Mesenchymal stem cell (in vitro differentiated cells and primary cell): Measurements from ENCODE around the gene ANXA6.

Experiments used
- DNase-seq: peaks from one replicate; pipeline ENCODE4 v3.0.0-alpha.2; 2013
- H2AFZ ChIP-seq: one replicate; pipeline ENCODE4 v1.6.1; 2013; ENCODE audit warnings: low read depth, mild to moderate bottlenecking, control low read depth, inconsistent platforms, low read length, moderate library complexity
- H2AK5ac ChIP-seq: 2 replicates; pipeline ENCODE4 v1.6.1; 2013; ENCODE audit warnings: low read length, moderate library complexity, mild to moderate bottlenecking, inconsistent platforms; ENCODE audit not compliant: severe bottlenecking
- H2BK120ac ChIP-seq: one replicate; pipeline ENCODE4 v1.6.1; 2013; ENCODE audit warnings: low read depth, mild to moderate bottlenecking, inconsistent platforms, low read length, moderate library complexity
- H2BK12ac ChIP-seq, 2 experiments: one replicate each; pipeline ENCODE4 v1.6.1; 2013; ENCODE audit warnings: inconsistent platforms in 2 of 2, low read length in 2 of 2, mild to moderate bottlenecking in 2 of 2, moderate library complexity in 2 of 2, control low read depth in 1 of 2
- H2BK15ac ChIP-seq: one replicate; pipeline ENCODE4 v1.6.1; 2013; ENCODE audit warnings: mild to moderate bottlenecking, low read depth, inconsistent platforms; ENCODE audit not compliant: poor library complexity, severe bottlenecking
- H2BK5ac ChIP-seq: 2 replicates; pipeline ENCODE4 v1.6.1; 2013; ENCODE audit warnings: low read depth, mild to moderate bottlenecking, low read length, control low read depth, inconsistent platforms; ENCODE audit not compliant: poor library complexity, severe bottlenecking
- H3K14ac ChIP-seq, 2 experiments: one replicate each; pipeline ENCODE4 v1.6.1; 2013; ENCODE audit warnings: inconsistent platforms in 2 of 2, low read length in 2 of 2, control low read depth in 1 of 2, mild to moderate bottlenecking in 1 of 2, moderate library complexity in 1 of 2
- H3K18ac ChIP-seq, 2 experiments: one replicate each; pipeline ENCODE4 v1.6.1; 2013; ENCODE audit warnings: inconsistent platforms in 2 of 2, low read length in 2 of 2, control low read depth in 1 of 2, low read depth in 1 of 2, mild to moderate bottlenecking in 1 of 2
- H3K23ac ChIP-seq, 2 experiments: one replicate each; pipeline ENCODE4 v1.6.1; 2013; ENCODE audit warnings: inconsistent platforms in 2 of 2, low read length in 2 of 2, mild to moderate bottlenecking in 2 of 2, moderate library complexity in 2 of 2, control low read depth in 1 of 2
- H3K27ac ChIP-seq: 2 replicates; pipeline ENCODE4 v1.5.1; 2013; ENCODE audit warnings: mild to moderate bottlenecking, moderate library complexity, low read length, control low read depth, inconsistent platforms; ENCODE audit not compliant: poor library complexity, severe bottlenecking
- H3K27me3 ChIP-seq, 2 experiments: 2 replicates each; pipeline versions ENCODE4 v1.6.1 to v1.7.0; 2013; ENCODE audit warnings: low read length in 2 of 2, mild to moderate bottlenecking in 2 of 2, moderate library complexity in 2 of 2, control low read depth in 1 of 2, inconsistent platforms in 1 of 2; ENCODE audit not compliant: control insufficient read depth in 1 of 2, insufficient read depth in 1 of 2
- H3K36me3 ChIP-seq, 2 experiments: 2 replicates each; pipeline versions ENCODE4 v1.6.1 to v1.7.0; 2013; ENCODE audit warnings: low read length in 2 of 2, control low read depth in 1 of 2, inconsistent platforms in 1 of 2, low read depth in 1 of 2, mild to moderate bottlenecking in 1 of 2; ENCODE audit not compliant: insufficient read depth in 2 of 2, control insufficient read depth in 1 of 2
- H3K4ac ChIP-seq, 2 experiments: one replicate each; pipeline ENCODE4 v1.6.1; 2013; ENCODE audit warnings: inconsistent platforms in 2 of 2, low read length in 2 of 2, mild to moderate bottlenecking in 2 of 2, moderate library complexity in 2 of 2, control low read depth in 1 of 2, low read depth in 1 of 2
- H3K4me1 ChIP-seq: 2 replicates; pipeline ENCODE4 v1.6.1; 2013; ENCODE audit warnings: low read depth, low read length, control low read depth; ENCODE audit not compliant: control insufficient read depth, insufficient read depth
- H3K4me2 ChIP-seq: 2 replicates; pipeline ENCODE4 v1.6.1; 2013; ENCODE audit warnings: low read length, mild to moderate bottlenecking, inconsistent platforms; ENCODE audit not compliant: poor library complexity, severe bottlenecking
- H3K4me3 ChIP-seq, 2 experiments: 2 replicates each; pipeline versions ENCODE4 v1.5.1 to v1.7.0; 2013; ENCODE audit warnings: low read length in 2 of 2, mild to moderate bottlenecking in 2 of 2, control low read depth in 1 of 2, low read depth in 1 of 2; ENCODE audit not compliant: insufficient read depth in 1 of 2
- H3K79me1 ChIP-seq: replicated peaks from 2 replicates; pipeline ENCODE4 v1.6.1; 2013; ENCODE audit warnings: mild to moderate bottlenecking, control low read depth, low read length, inconsistent platforms; ENCODE audit not compliant: poor library complexity, severe bottlenecking
- H3K9ac ChIP-seq: 2 replicates; pipeline ENCODE4 v1.7.0; 2013; ENCODE audit warnings: mild to moderate bottlenecking, low read length, moderate library complexity
- H3K9me3 ChIP-seq: 2 replicates; pipeline ENCODE4 v1.7.0; 2013; ENCODE audit warnings: mild to moderate bottlenecking, low read length; ENCODE audit not compliant: control insufficient read depth
- H4K8ac ChIP-seq: one replicate; pipeline ENCODE4 v1.6.1; 2013; ENCODE audit warnings: inconsistent platforms, mild to moderate bottlenecking, low read length, moderate library complexity
- H4K91ac ChIP-seq: one replicate; pipeline ENCODE4 v1.6.1; 2013; ENCODE audit warnings: mild to moderate bottlenecking, low read length, inconsistent platforms
- WGBS: methylation state at CpG from one replicate; pipeline ENCODE4 v1.1.7; 2013; ENCODE audit warnings: mixed read lengths; 5-methylcytosine and 5-hydroxymethylcytosine counted together

The ANXA6 gene

DNA sequence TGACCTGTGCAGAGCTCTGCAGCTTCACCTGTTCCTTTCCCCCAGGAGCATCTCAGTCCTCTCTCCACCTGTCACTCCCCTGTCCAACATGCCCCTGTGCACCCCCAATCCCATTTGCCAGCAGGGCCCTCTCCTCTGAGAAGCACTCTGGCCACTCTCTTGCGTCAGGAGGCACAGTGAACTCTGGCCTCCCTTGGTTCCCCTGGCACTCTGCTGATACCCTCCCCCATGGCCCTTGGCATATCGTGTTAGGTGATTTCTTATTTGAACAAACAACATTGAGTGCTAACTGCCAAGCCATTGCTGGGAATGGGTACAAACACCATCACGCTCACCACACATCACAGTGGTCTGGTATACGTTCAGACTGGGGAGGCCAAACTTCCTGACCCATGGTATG is 55.8 kb downstream of the ANXA6 start:
- H2AK5ac ChIP-seq: no peak overlapping the region
- DNase-seq: no peak
- no peak overlapping the region for H3K4me2 ChIP-seq
- no peak overlapping the region for H2BK5ac ChIP-seq
- H3K4me3 ChIP-seq: no peak overlapping the region
- no peak overlapping the region for H4K8ac ChIP-seq
- H3K4me1 ChIP-seq: peaks cover 3% of the 10 kb centered on the region
- no peak overlapping the region for H3K18ac ChIP-seq
- no peak overlapping the region for H3K27ac ChIP-seq
- H2BK12ac ChIP-seq: no peak overlapping the region
- H3K9me3 ChIP-seq: no peaks in the 10 kb centered on the region
- 97% methylated on average over 4 of the region's 4 CpGs for WGBS
- no peak overlapping the region for H4K91ac ChIP-seq
- peaks cover 17% of the 10 kb centered on the region for H3K79me1 ChIP-seq
- no peak overlapping the region for H3K14ac ChIP-seq
- H3K36me3 ChIP-seq: peaks cover 71 to 81% of the 10 kb centered on the region in 2 experiments
- H3K9ac ChIP-seq: no peak overlapping the region
- H2BK15ac ChIP-seq: no peak overlapping the region
- no peak overlapping the region for H3K23ac ChIP-seq
- H3K27me3 ChIP-seq: no peaks in the 10 kb centered on the region
- no peak overlapping the region for H3K4ac ChIP-seq
- no peak overlapping the region for H2AFZ ChIP-seq
- no peak overlapping the region for H2BK120ac ChIP-seq

GRCh38 chr5:151101151-151101550 is 56.4 kb downstream of the ANXA6 start:
- DNase-seq: no peak
- Histone ChIP-seq H2BK12ac (no peak overlapping the region), H3K27me3 (no peaks in the 10 kb centered on the region), H3K36me3 (peaks cover 65 to 75% of the 10 kb centered on the region in 2 experiments), H3K27ac (no peak overlapping the region), H2BK5ac (no peak overlapping the region), H3K23ac (no peak overlapping the region), H2AFZ (no peak overlapping the region), H3K18ac (no peak overlapping the region), H3K14ac (no peak overlapping the region), H3K9ac (no peak overlapping the region), H2BK120ac (no peak overlapping the region), H3K4me3 (no peak overlapping the region), H3K9me3 (no peaks in the 10 kb centered on the region), H3K79me1 (peaks cover 11% of the 10 kb centered on the region), H2AK5ac (no peak overlapping the region), H3K4me1 (peaks cover 3% of the 10 kb centered on the region), H3K4me2 (no peak overlapping the region), H2BK15ac (no peak overlapping the region), H3K4ac (no peak overlapping the region), H4K91ac (no peak overlapping the region), H4K8ac (no peak overlapping the region)
- 98% methylated on average over 9 of the region's 9 CpGs for WGBS

DNA sequence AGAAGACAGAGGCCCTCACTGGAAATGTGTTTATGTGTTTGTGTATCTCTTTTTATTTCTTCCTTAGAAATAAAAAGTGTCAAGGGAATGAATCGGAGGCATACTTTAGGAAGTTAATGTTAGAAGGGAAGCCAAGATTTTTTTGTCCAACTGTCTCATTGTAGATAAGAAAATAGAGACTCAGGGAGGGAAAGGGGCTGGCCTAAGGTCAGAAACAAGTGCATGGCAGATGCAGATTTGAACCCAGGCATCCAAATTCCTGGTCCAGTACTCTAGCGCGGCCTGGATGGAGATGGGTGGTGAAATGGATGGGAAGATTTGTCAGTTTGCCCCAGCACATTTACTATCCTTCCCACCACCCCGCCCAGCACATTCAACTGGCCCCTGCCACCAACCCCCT is 56.9 kb downstream of the ANXA6 start:
- DNase-seq: no peak
- no peak overlapping the region for H2BK12ac ChIP-seq
- no peak overlapping the region for H2BK5ac ChIP-seq
- no peak overlapping the region for H2AK5ac ChIP-seq
- H2BK15ac ChIP-seq: no peak overlapping the region
- no peak overlapping the region for H4K8ac ChIP-seq
- H3K4me2 ChIP-seq: no peak overlapping the region
- no peak overlapping the region for H2BK120ac ChIP-seq
- no peak overlapping the region for H3K9ac ChIP-seq
- peaks cover 60 to 70% of the 10 kb centered on the region in 2 experiments for H3K36me3 ChIP-seq
- peaks cover 8% of the 10 kb centered on the region for H3K79me1 ChIP-seq
- H3K27ac ChIP-seq: no peak overlapping the region
- H3K9me3 ChIP-seq: no peaks in the 10 kb centered on the region
- H3K4me3 ChIP-seq: no peak overlapping the region
- peaks cover 7% of the 10 kb centered on the region for H3K4me1 ChIP-seq
- H4K91ac ChIP-seq: no peak overlapping the region
- no peak overlapping the region for H3K23ac ChIP-seq
- no peak overlapping the region for H3K18ac ChIP-seq
- H2AFZ ChIP-seq: no peak overlapping the region
- 96% methylated on average over 1 of the region's 4 CpGs for WGBS
- no peak overlapping the region for H3K4ac ChIP-seq
- H3K27me3 ChIP-seq: no peaks in the 10 kb centered on the region
- no peak overlapping the region for H3K14ac ChIP-seq

DNA sequence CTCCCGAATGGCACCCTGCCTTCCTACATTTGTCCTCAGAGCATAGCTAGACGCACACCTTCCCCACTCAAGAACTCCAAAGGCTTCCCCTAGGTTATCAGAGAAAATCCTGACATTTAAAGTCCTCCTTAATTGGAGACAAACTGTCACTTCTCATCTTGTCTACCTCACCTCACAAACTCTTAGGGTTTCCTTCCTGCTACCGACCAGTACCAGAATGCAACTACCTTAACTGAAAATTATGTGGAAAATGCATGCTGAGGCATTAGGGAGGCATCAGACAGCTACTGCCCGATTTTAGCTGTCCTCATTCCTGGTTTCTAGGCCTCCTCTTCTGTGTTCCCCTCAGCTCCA is 58.8 kb downstream of the ANXA6 start:
- H3K9me3 ChIP-seq: no peaks in the 10 kb centered on the region
- H3K9ac ChIP-seq: no peak overlapping the region
- no peak overlapping the region for H2BK5ac ChIP-seq
- no peak overlapping the region for H4K91ac ChIP-seq
- H4K8ac ChIP-seq: no peak overlapping the region
- H2BK15ac ChIP-seq: no peak overlapping the region
- no peak overlapping the region for H3K27ac ChIP-seq
- WGBS: 93% methylated on average over 4 of the region's 4 CpGs
- H3K36me3 ChIP-seq: peaks cover 44 to 51% of the 10 kb centered on the region in 2 experiments
- H3K4ac ChIP-seq: no peak overlapping the region
- H2AFZ ChIP-seq: no peak overlapping the region
- H2BK12ac ChIP-seq: no peak overlapping the region
- no peak overlapping the region for H2BK120ac ChIP-seq
- DNase-seq: no peak
- no peak overlapping the region for H3K14ac ChIP-seq
- no peak overlapping the region for H2AK5ac ChIP-seq
- H3K23ac ChIP-seq: no peak overlapping the region
- no peak overlapping the region for H3K4me2 ChIP-seq
- peaks cover 4% of the 10 kb centered on the region for H3K79me1 ChIP-seq
- H3K18ac ChIP-seq: no peak overlapping the region
- H3K27me3 ChIP-seq: no peaks in the 10 kb centered on the region
- no peak overlapping the region for H3K4me3 ChIP-seq
- H3K4me1 ChIP-seq: peaks cover 25% of the 10 kb centered on the region
